ENCODE measurements around the gene THYN1.

Gene THYN1

DNA sequence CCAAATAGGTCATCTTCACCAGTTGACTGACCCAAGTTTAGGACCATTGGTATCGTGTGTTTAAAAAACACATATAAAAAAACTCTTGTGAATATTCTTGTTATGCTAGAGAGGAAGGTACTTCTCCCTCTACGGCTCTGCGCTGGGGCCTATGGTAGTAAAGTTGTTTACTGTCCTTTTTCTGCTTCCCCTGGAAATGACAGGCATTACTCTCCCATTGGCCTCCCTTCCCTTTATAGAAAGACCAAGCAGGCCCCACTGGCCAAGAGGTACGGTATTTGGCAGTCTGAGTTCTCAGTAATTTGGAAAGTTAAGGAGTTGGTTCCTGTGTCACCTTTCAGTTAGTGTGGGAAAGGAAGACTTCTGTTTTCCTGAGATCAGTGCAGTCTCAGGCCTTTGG, 6.5 kb downstream of the THYN1 start:
- TF ChIP-seq, protein P1, sequence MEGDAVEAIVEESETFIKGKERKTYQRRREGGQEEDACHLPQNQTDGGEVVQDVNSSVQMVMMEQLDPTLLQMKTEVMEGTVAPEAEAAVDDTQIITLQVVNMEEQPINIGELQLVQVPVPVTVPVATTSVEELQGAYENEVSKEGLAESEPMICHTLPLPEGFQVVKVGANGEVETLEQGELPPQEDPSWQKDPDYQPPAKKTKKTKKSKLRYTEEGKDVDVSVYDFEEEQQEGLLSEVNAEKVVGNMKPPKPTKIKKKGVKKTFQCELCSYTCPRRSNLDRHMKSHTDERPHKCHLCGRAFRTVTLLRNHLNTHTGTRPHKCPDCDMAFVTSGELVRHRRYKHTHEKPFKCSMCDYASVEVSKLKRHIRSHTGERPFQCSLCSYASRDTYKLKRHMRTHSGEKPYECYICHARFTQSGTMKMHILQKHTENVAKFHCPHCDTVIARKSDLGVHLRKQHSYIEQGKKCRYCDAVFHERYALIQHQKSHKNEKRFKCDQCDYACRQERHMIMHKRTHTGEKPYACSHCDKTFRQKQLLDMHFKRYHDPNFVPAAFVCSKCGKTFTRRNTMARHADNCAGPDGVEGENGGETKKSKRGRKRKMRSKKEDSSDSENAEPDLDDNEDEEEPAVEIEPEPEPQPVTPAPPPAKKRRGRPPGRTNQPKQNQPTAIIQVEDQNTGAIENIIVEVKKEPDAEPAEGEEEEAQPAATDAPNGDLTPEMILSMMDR (IDR thresholded peaks at IDR 0.05; ENCODE audit: extremely low read depth, insufficient read depth, missing control alignments): no peak
- in situ Hi-C loops (cut with MboI; ENCODE audit: low pct_unique_long_range_greater_than_20kb, low sequenced_read_pairs, unreplicated experiment): no loop called here
- no peak for DNase-seq (ENCODE audit: low spot score)

DNA sequence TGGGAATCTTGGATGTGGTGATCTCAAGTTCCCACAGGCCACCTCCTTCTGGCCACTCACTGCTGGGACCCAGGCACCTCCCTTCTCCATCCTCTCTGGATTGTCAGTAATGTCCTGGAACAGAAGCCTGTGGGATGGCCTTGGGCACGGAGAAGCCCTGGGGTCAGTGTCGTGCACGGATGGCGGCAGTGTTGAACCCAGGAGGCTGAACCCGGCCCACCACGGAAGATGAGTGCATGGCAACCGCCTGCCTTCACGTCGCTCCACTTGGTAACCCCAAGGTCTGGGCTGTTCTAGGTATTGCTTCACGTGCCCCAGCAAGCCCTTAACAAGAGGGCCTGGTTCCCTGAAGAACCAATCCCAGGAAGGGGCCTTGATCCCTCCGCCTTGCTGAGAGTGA, 7.1 kb downstream of the THYN1 start:
- in situ Hi-C loops (cut with MboI; ENCODE audit: low pct_unique_long_range_greater_than_20kb, low sequenced_read_pairs, unreplicated experiment): no loop called here
- TF ChIP-seq, protein P1 (IDR thresholded peaks at IDR 0.05; ENCODE audit: extremely low read depth, insufficient read depth, missing control alignments): no peak
- no peak for DNase-seq (ENCODE audit: low spot score)

DNA sequence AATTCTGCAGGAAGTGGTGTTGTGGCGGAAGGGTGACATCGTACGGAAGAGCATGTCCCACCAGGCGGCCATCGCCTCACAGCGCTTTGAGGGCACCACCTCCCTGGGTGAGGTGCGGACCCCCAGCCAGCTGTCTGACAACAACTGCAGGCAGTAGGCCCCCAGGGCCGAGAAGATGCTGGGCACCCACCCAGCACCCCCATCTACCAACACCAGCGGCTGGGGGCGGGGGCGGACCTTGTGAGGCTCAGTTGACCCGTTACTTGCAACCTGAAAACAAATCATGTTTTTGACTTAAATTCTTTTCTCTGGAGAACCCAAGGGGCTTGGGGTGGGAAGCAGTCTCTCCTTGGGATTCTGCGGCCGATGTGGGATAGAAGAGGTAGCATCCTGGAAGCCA, 7.7 kb downstream of the THYN1 start:
- TF ChIP-seq, protein P1 (IDR thresholded peaks at IDR 0.05; ENCODE audit: extremely low read depth, insufficient read depth, missing control alignments): no peak
- in situ Hi-C loops (cut with MboI; ENCODE audit: low pct_unique_long_range_greater_than_20kb, low sequenced_read_pairs, unreplicated experiment): no loop called here
- DNase-seq (ENCODE audit: low spot score): no peak

DNA sequence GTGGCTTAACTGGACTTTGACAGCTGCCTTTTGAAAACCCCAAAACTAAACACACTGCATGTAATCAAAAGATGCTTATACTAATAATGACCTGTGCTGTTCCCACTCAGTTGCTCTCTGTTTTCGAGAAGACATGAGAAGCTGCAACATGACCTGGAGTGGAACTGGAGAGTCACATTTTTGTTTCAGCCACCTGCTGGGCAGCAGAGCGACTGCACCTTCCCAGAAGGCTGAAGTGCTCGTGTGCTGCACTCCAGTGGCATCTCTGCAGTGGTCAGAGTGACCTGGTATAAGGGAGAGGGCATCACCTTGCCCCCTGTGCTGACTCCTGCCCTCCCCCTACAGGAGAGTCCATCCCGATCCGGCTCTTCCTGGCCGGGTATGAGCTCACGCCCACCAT, 8.6 kb downstream of the THYN1 start:
- TF ChIP-seq, protein P1 (IDR thresholded peaks at IDR 0.05; ENCODE audit: extremely low read depth, insufficient read depth, missing control alignments): peak; percentile 73
- peak; percentile 58 for DNase-seq (ENCODE audit: low spot score)
- in situ Hi-C loops (cut with MboI; ENCODE audit: low pct_unique_long_range_greater_than_20kb, low sequenced_read_pairs, unreplicated experiment): no loop called here

DNA sequence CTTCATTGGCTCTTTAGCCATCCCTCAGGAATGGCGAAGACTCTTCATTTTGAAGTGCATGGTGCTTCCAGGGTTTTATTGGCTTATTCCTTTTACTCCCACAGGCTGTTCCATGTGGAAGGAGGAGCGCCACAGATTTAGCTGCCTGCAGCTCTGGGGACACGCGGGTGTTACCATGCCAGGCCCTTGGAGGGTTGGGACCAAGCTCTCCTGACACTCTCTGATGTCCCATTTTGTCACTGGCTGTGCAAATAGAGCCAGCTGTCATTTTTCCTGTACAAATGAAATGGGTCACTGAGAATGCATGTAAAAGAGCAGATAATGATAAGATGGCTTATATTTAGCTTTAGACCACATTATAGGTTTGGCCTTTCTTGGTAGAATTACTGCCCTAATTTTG, 9.2 kb downstream of the THYN1 start:
- in situ Hi-C loops (cut with MboI; ENCODE audit: low pct_unique_long_range_greater_than_20kb, low sequenced_read_pairs, unreplicated experiment): no loop called here
- no peak for DNase-seq (ENCODE audit: low spot score)
- TF ChIP-seq, protein P1 (IDR thresholded peaks at IDR 0.05; ENCODE audit: extremely low read depth, insufficient read depth, missing control alignments): no peak

DNA sequence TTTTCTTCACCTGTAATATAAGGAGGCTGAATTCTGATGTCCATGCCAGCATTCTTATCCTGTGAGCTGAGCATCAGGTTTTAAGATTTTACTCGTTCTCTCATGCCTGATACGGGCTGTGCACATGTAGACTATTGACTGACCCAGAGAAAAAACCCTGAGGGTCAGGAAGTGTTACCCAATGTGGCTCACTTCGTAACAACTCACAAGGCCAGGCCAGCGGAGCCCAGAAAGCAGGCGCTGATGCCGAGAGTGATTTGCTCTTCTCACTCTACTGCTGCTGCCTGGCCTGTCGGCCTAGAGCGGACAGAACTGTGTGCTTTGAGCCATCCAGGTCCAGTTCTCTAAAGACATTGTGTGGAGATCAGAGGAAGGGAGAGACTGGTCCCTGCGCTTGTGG, 10.8 kb downstream of the THYN1 start:
- TF ChIP-seq, protein P1 (IDR thresholded peaks at IDR 0.05; ENCODE audit: extremely low read depth, insufficient read depth, missing control alignments): no peak
- in situ Hi-C loops (cut with MboI; ENCODE audit: low pct_unique_long_range_greater_than_20kb, low sequenced_read_pairs, unreplicated experiment): no loop called here
- no peak for DNase-seq (ENCODE audit: low spot score)

DNA sequence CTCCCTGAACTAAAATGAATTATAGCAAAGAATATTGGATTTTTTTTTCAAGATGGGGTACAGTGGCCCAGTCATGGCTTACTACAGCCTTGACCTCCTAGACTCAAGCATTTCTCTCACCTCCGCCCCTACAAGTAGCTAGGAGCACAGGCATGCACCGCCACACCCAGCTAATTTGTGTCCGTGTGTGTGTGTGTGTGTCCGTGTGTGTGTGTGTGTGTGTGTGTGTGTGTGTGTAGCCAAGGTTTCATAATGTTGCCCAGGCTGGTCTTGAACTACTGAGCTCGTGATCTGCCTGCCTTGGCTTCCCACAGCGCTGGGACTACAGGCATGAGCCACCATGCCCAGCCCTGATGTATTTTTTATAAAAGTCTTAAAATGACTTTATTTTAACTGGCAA, 12.6 kb downstream of the THYN1 start:
- in situ Hi-C loops (cut with MboI; ENCODE audit: low pct_unique_long_range_greater_than_20kb, low sequenced_read_pairs, unreplicated experiment): no loop called here
- TF ChIP-seq, protein P1 (IDR thresholded peaks at IDR 0.05; ENCODE audit: extremely low read depth, insufficient read depth, missing control alignments): no peak
- no peak for DNase-seq (ENCODE audit: low spot score)
